GM18502 (cell line): ENCODE data around the gene FKTN.
"Not testable (repeated sequence)": the region's sequence is repeated elsewhere in the genome, so short reads cannot be mapped to it uniquely, and the experiment has no call there.

Experiments used
- ATAC-seq: cut with Tn5 transposase; IDR thresholded peaks from one replicate; pipeline ENCODE4 v1.9.1; 2021; ENCODE audit warnings: mild to moderate bottlenecking; ENCODE audit not compliant: unreplicated experiment, poor library complexity

Gene FKTN

DNA sequence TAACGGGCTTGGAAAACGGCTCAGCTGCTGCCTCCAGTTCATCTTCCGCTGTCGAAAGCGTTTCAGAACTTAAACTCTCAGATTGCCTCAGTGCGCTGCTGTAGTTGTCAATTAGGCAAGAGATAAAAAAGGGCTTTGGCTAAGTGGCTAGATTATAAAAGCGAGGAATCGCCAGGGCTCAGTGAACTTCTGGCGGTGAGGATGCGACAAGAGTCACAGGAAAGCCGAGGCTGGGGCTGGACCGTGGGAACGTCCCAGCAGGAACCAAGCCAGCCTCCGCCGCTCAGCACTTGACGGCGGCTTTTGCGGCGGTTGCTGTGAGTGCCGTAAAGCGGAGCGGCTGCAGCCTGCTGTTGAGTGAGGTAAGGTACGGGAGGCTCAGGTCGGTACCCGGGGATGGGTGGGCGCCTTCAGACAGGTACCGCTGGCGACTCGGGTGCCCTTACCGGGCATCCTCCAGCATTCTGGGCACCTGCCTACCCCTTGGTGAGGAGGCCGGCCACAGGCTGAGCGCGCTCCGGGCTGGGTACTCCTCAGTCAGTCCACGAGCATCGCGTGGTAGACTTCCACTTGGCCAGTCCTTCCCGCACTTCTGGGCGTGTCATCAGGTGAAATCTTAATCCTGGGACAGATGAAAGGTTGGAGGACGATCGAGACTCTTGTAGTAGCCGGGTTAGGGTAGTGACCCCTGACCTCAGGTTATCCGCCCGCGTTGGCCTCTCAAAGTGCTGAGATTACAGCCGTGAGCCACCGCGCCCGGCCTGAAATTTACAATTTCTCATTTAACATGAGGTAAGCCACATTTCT lies at the start of gene FKTN:
Gene FKTN, plus strand, starts transcription at position 328 of the 807 bp plus-strand sequence. CDS start 16,902 bp downstream, outside the sequence.
- ATAC-seq, result peak; percentile 95

DNA sequence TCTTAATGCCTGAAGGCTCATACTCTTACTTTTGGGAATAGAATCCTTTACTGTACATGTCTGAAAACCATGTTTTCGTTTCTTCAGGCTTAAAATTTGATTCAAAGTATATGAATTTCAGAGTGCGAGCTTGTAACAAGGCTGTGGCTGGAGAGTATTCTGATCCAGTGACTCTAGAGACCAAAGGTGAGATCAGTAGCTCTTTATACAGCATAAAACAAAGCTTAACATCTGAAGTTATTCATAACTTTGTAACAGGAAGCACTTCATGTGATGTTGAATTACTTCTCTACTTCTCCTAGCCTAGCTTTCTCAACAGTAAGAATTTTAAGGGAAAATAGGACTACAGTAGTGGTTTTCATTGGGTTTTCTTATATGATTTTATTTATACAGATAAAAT lies 49.4 kb upstream of the FKTN start:
- ATAC-seq, result no peak

DNA sequence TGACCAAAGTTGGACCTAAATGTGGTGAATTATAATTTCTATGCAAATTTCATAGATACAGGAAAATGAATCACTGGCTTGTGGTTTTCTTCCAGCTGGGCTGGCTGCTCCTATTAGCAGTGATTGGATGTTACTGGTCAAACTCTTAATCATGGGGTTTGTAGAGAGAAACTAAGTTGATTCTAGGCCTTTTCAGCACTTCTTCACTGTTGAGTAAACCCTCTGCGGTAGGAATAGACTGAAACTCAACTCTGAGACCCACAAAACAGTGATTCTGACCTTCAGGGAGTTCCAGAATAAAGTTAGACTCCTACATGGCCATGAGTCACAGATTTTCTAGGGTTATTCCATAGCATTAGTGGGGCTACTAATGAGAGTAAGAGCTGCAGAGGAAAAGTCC lies 47.9 kb upstream of the FKTN start:
- ATAC-seq, result peak; percentile 81

DNA sequence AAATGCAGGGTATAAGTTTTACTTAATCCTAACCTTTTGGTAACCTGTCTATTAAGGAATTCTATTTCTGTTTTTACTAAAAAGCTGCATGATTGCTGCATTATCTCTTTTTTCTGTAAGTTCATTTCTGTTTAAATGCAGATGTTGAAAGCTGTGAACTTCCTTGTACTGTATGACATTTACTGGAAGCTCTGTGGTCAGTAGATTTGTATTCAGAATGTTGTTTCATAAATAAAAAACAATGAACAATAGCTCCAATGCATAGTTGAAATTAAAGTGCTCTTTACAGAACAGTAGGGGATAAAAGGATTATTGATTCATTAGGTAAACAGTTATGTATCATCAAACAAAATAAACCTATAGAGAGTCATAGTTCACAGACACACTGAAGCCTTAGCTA lies 46.5 kb upstream of the FKTN start:
- ATAC-seq, result no peak

DNA sequence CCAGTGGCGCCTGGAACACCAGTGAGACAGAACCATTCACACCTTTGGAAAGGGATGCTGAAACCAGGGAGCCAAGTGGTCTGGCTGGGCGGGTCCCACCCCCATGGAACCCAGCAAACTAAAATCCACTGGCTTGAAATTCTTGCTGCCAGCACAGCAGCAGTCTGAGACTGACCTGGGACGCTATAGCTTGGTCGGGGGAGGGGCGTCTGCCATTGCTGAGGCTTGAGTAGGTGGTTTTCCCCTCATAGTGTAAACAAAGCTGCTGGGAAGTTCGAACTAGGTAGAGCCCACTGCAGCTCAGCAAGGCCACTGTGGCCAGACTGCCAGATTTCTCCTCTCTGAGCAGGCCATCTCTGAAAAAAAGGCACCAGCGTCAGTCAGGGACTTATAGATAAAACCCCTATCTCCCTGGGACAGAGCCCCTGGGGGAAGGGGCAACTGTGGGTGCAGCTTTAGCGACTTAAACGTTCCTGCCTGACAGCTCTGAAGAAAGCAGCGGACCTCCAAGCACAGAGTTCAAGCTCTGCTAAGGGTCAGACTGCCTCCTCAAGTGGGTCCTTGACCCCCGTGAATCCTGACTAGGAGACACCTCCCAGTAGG lies 42.0 kb upstream of the FKTN start:
- no peak for ATAC-seq

DNA sequence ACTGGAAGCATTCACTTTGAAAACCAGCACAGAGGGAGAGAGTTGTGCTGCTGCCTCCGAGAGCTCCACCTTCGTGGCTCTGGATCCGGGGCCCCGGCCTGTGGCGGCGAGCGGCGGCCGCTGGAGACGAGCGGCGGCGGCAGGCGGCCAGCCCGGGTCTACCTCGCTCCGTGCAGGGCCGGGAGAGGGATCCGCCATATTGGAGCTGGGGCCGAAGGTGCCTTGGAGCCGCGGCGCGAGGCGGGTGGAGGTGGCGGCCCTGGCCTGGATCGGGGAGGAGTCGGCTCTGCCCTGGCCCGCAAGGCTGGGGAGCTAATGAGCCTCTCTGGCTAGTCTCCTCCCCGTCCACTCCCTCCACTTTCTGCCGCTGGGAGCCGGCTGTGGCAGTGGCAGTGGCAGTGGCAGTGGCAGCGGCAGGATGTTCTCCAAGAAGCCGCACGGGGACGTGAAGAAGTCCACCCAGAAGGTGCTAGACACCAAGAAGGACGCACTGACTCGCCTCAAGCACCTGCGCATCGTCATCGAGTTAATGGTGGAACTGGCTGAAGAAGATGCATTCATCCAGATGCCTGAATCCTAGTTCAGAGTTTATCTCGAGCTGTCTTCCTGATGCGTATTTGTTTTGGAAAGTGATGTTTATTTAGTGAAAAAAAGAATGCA lies 38.1 kb upstream of the FKTN start:
- ATAC-seq, result peak; percentile 59

DNA sequence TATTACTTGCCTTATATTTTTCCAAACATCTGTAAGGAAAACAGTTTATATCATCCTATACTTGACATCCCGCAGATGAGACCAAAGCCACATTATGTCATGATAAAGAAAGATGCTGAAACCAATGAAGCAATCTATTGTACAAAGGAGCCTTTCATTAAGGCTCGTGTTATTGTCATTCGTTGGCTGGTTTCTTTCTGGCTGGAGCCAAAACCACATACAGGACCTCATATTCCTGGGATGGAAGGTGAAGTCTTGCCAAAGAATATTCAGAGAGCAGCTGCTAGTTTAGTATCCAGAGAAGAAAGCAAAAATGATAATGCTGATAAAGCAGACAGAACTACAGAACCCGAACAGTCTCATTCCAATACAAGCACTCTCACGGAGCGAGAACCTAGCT lies 36.9 kb upstream of the FKTN start:
- ATAC-seq, result not testable (repeated sequence)

DNA sequence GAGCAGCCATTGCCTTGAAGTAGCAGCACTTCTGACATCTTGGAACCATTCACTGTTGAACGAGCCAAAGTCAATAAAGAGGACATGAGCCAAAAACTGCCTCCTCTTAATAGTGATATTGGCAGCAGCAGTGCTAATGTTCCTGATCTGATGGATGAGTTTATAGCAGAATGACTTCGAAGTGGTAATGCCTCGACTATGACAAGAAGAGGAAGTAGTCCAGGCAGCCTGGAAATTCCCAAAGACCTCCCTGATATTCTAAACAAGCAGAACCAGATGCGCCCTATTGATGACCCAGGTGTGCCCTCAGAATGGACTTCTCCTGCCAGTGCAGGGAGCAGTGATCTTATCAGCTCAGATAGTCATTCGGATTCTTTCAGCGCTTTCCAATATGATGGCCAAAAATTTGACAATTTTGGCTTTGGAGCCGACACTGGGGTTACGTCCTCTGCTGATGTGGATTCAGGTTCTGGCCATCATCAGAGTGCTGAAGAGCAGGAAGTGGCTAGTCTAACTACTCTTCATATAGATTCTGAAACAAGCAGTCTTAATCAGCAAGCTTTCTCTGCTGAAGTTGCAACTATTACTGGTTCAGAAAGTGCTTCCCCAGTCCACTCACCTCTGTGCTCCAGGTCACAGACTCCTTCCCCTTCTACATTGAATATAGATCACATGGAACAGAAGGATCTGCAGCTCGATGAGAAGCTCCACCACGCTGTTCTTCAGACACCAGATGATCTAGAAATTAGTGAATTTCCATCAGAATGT lies 35.1 kb upstream of the FKTN start:
- ATAC-seq, result peak; percentile 88

DNA sequence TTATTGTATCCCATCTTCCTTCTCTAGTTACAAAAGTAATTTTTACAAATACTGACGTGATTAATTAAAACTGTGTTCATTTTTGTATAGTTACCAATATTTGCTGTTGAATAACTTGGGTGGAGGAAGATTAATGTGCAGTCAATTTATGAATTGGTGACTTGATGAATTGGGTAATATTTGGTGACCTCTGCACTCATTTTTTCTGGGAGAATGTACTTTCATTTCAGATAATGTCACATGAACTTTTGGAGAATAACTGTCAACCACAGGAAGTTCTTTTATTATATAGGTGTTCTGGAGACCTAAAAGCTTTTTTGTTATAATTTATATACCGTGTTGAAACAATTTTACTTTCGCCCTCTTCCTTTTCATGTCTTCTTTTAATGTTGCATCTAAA lies 26.4 kb upstream of the FKTN start:
- no peak for ATAC-seq

DNA sequence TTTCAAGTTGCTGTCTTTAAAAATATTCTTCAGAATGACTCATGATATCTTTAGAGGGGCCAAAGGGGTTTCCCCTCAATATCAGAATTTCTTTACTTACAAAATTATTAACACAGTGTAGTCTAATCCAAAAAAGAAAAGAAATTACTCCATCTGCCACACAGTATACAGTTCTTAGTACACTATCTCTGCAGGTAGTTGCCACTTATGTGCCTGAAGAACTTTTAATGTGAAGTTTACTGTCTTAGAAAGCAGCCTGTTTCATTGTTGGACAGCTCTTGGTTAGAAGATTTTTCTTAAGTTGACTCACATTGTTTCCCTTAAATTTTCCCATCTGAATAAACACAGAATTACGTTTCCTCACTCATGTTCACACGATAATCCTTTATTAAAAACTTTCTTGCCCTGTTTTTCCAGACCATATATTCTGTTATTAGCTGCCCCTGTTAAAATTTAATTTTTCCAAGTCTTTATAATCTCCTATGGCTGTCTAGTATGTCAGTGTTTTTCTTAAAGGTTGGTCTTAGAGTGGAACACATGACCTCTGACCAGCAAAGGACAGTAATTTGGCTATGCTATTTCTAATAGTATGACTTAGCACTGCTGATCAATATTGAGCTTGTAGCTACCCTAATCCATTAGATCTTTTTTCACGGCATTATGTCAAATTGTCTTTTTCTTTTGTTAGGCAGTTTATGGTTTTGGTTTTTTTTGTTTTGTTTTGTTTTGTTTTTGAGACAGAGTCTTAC lies 21.8 kb upstream of the FKTN start:
- ATAC-seq, result peak; percentile 74

DNA sequence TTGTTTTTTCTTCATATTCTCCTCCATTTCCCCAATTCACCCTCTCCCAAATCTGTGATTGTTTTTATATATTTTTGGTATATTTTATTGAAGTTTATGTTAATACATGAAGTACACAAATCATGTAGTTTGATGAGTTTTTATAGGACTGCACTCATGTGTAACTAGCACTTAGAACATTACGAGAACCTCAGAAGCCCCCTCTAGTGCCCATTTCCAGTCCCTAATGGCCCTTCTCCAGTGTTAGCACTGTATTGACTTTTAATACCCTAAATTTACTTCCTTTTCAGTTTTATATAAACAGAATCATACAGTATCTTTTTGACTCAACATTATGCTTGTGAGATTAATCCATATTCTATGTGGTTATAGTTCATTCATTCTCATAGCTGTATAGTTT lies 18.5 kb upstream of the FKTN start:
- ATAC-seq, result no peak

DNA sequence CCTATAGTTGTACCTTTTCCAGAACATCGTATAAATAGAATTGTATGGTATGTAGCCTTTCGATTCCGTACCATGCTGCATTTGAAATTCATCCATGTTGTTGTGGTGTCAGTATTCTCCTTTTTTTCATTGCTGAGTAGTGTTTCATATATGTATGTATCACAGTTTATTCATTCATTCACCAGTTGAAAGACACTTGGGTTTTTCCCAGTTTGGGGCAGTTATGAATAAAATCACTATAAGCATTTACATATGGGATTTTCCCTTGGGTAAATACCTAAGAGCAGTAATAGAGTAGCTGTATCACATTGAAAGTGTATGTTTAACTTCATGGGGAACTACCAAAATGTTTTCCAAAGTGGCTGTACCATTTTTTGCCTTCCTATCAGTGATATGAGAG lies 16.1 kb upstream of the FKTN start:
- ATAC-seq, result peak; percentile 96

DNA sequence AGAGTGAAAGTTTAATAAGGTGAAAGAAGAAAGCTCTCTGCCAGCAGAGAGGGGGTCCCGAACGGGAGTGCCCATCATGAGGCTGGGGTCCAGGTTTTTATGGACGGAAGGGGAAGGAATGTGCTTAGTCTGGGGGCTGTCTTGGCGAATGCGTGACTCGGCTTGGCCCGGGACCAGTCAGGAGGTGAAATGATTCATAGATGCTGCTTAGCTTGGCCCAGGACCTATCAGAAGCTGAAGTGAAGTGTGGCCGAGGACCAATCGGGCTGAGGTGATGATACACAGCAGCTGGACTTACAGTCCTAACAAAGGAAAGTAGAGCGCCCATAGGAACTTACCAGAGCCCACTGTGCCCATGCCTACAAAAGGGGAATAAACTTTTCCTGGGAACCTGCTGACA lies 3.9 kb upstream of the FKTN start:
- ATAC-seq, result no peak

DNA sequence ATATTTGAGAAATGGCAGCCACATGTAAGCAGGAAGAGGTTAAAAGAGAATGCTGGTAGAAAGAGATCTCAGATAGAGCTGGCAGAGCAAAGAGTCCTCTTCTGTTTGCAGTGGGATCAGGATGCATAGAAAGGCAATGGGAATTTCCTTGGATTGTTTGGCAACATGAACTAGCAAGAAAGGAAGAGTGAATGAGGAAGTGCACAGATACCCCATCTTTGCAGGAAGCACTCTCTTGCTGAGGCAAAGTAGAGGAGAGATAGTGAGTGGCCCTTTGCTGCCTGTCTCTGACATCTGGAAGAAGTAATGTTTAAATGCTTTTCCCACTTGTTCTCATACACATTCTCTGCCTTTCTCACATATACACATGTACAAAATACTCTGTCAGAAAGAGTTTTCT lies 14.5 kb downstream of the FKTN start:
- no peak for ATAC-seq

DNA sequence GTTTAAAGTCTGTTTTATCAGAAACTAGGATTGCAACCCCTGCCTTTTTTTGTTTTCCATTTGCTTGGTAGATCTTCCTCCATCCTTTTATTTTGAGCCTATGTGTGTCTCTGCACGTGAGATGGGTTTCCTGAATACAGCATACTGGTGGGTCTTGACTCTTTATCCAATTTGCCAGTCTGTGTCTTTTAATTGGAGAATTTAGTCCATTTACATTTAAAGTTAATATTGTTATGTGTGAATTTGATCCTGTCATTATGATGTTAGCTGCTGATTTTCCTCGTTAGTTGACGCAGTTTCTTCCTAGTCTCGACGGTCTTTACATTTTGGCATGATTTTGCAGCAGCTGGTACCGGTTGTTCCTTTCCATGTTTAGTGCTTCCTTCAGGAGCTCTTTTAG lies 22.0 kb downstream of the FKTN start:
- ATAC-seq, result not testable (repeated sequence)

DNA sequence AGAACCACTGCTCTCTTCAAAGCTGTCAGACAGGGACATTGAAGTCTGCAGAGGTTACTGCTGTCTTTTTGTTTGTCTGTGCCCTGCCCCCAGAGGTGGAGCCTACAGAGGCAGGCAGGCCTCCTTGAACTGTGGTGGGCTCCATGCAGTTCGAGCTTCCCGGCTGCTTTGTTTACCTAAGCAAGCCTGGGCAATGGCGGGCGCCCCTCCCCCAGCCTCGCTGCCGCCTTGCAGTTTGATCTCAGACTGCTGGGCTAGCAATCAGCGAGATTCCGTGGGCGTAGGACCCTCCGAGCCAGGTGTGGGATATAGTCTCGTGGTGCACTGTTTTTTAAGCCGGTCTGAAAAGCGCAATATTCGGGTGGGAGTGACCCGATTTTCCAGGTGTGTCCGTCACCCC lies 23.6 kb downstream of the FKTN start:
- not testable (repeated sequence) for ATAC-seq

DNA sequence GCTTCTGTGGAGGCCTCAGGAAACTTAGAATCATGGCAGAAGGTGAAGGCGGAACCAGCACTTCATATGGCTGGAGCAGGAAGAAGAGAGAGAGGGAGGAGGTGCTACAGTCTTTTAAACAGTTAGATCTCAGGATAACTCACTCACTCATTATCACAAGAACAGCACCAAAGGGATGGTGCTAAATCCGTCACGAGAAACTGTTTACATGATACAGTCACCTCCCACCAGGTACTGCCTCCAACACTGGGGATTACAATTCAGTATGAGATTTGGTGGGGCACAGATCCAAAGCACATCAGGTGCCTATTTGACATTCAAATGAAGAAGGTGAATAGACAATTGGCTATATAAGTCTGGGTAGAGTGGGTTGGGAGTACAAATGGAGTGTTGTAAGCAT lies 35.2 kb downstream of the FKTN start:
- no peak for ATAC-seq

DNA sequence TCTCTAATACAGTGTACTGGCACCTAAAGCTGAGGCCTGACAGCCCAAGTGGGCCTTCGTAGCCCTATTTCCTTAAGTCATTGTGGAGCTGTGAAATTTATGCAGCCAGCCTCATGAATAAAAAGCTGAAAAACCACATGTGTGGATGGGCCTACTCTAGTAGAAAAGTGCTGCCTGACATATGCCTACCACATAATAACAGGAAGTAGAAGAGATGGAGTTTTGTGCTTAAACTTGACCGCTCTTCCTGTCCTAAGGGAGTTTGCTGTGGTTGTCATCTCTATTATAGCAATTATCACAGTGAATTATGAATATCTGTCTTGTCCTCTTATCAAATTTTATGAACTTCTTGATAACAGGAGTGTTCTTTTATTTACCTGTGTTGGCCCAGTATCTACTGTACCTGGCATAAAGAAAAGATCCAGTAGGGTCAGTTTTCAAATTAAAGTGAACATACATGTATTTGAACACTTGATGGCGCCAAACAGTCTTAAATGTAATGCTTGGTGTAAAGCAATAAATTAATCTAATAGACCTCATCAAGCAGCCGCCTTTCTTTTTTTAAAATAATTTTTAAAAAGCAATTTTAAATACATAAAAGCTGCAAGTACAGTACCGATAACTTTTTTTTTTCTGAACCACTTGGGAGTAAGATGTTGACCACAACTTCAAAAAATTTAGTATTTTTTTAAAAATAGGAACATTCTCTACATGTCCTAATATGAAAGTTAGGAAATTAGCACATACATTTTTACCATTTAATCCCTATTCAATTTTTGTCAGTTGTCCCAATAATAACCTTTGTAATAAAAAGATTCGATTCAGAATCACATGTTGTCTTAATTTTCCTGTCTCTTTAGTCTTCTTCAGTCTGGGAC lies 51.0 kb downstream of the FKTN start:
- ATAC-seq, result peak; percentile 78

DNA sequence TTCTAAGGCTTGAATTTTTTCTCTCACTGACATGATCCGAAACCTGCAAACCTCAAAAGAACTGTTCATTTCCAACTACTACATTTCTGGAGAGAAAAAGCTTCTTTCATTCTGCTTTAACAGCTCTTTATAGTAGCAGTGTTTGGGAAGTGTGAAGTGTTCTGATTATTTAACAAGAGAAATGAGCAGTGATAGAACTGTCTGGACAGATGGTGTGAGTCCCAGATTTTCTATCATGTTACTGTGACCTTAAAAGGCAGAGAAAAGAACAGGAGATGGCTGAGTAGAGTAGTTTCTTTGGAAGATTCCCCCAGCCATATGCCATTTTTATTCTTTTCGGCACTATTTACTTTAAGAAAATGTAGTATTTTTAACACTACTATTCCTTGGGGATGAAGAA lies 63.1 kb downstream of the FKTN start:
- no peak for ATAC-seq
